PFSK-1 (cell line): ENCODE measurements around the gene CCNJL.

Experiments used
- FOXP2 ChIP-seq: optimal IDR thresholded peaks from 2 replicates; pipeline ENCODE3; 2011; ENCODE audit warnings: borderline replicate concordance, control low read depth, inconsistent platforms; ENCODE audit not compliant: insufficient read depth; ENCODE audit errors: extremely low read length, extremely low read depth
- POLR2AphosphoS5 ChIP-seq: IDR thresholded peaks from 2 replicates; pipeline ENCODE4 v1.6.1; 2012; ENCODE audit warnings: low read depth, mild to moderate bottlenecking, control low read depth, low read length, moderate library complexity
- REST ChIP-seq, 2 experiments: IDR thresholded peaks; 2 replicates each; pipeline versions ENCODE4 v1.6.1 to v1.8.0; 2011 to 2012; ENCODE audit warnings: low read depth in 2 of 2, low read length in 2 of 2, control low read depth in 1 of 2, inconsistent platforms in 1 of 2, mild to moderate bottlenecking in 1 of 2, moderate library complexity in 1 of 2; ENCODE audit not compliant: insufficient read depth in 1 of 2
- SIN3A ChIP-seq: IDR thresholded peaks from 2 replicates; pipeline ENCODE4 v1.6.1; 2012; ENCODE audit warnings: mild to moderate bottlenecking, low read length, moderate library complexity, borderline replicate concordance; ENCODE audit not compliant: insufficient read depth
- TAF1 ChIP-seq: IDR thresholded peaks from 2 replicates; pipeline ENCODE4 v1.6.1; 2012; ENCODE audit warnings: low read length, control low read depth, borderline replicate concordance; ENCODE audit not compliant: insufficient read depth

Gene CCNJL

DNA sequence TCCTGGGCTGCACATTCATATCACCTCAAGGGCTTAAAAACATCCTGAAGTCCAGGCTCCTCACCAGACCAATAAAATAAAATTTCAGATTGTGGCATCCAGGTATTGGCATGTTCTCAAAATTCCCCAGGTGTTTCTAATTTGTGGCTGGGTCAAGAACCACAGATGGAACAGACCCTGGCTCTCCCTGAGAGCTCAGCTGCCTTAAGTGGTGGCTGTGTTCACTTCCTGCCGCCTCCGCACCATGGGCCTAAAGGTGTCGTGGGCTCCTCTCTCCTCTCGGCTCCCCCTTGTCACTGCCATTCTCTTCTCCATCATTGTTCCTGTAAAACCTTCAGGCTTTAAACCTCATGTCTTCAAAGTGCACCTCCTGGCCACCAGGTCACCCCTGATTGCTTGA, 17.8 kb upstream of the CCNJL start:
- TF ChIP-seq SIN3A (no peak), TAF1 (no peak), REST (IDR thresholded peaks at IDR 0.05; ENCODE audit: insufficient read depth in 1 of 2, low read depth in 2 of 2, low read length in 2 of 2) (no peak), POLR2AphosphoS5 (no peak), FOXP2 (no peak)

- TF ChIP-seq SIN3A (no peak), POLR2AphosphoS5 (no peak), REST (IDR thresholded peaks at IDR 0.05; ENCODE audit: insufficient read depth in 1 of 2, low read depth in 2 of 2, low read length in 2 of 2) (no peak), FOXP2 (no peak), TAF1 (no peak)
Measured at GRCh38 chr5:160327818-160328217, 15.5 kb upstream of the CCNJL start.

DNA sequence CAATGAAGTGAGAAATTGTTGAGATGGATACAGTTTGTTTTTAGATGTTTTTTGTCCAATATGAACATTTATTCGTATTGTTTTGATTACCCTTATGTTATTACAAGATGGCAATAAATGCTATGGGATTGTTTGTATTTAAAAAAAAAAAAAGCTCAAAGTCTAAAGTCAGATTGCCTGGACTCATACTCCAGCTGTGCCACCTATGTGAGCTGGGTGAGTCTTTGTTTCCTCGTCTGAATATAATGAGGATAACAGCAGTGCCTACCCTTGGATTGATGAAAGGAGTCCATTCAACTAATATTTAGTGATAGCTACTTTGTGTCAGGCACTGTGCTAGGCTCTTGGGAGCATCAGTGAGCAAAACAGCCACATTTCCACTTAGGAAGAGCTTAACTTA, 14.6 kb upstream of the CCNJL start:
- no peak for TF ChIP-seq REST (IDR thresholded peaks at IDR 0.05; ENCODE audit: insufficient read depth in 1 of 2, low read depth in 2 of 2, low read length in 2 of 2)
- TF ChIP-seq FOXP2, result no peak
- TF ChIP-seq SIN3A, result no peak
- TF ChIP-seq TAF1, result no peak
- TF ChIP-seq POLR2AphosphoS5, result no peak

GRCh38 chr5:160325716-160326115, 13.4 kb upstream of the CCNJL start:
- TF ChIP-seq TAF1 (no peak), FOXP2 (no peak), SIN3A (no peak), POLR2AphosphoS5 (no peak), REST (IDR thresholded peaks at IDR 0.05; ENCODE audit: insufficient read depth in 1 of 2, low read depth in 2 of 2, low read length in 2 of 2) (no peak)

- TF ChIP-seq REST (IDR thresholded peaks at IDR 0.05; ENCODE audit: insufficient read depth in 1 of 2, low read depth in 2 of 2, low read length in 2 of 2) (no peak), FOXP2 (no peak), POLR2AphosphoS5 (no peak), TAF1 (no peak), SIN3A (no peak)
Measured at GRCh38 chr5:160324886-160325285, 12.5 kb upstream of the CCNJL start.
